B cell (primary cell): Measurements from ENCODE around the gene NAXD.
"Not testable (repeated sequence)": the region's sequence is repeated elsewhere in the genome, so short reads cannot be mapped to it uniquely, and the experiment has no call there.

ENCODE experiments used
- EZH2 ChIP-seq: IDR thresholded peaks from 2 replicates; pipeline ENCODE4 v1.6.1; 2012; ENCODE audit warnings: borderline replicate concordance, low read depth, mild to moderate bottlenecking, moderate library complexity, low read length; ENCODE audit not compliant: insufficient read depth, poor library complexity, severe bottlenecking
- TF ChIP-seq, protein P1 (sequence below): fragments of 200-600 bp; IDR thresholded peaks from one replicate; pipeline ENCODE4 v1.8.0; 2022; ENCODE audit warnings: antibody characterized with exemption, mild to moderate bottlenecking

DNA sequence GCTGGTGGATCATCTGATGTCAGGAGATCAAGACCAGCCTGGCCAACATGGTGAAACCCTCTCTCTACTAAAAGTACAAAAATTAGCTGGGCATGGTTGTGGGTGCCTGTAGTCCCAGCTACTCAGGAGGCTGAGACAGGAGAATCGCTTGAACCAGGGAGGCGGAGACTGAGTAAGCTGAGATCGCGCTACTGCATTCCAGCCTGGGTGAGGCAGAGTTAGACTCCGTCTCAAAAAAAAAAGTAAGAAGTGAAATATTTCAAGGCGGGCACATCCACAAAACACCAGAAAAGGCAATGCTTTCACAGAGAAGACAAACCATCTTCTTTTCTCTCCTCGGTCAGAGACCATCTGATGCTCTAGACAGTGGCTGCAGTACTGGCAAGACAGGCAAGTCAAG is 45.4 kb upstream of the NAXD start:
- TF ChIP-seq, protein P1, sequence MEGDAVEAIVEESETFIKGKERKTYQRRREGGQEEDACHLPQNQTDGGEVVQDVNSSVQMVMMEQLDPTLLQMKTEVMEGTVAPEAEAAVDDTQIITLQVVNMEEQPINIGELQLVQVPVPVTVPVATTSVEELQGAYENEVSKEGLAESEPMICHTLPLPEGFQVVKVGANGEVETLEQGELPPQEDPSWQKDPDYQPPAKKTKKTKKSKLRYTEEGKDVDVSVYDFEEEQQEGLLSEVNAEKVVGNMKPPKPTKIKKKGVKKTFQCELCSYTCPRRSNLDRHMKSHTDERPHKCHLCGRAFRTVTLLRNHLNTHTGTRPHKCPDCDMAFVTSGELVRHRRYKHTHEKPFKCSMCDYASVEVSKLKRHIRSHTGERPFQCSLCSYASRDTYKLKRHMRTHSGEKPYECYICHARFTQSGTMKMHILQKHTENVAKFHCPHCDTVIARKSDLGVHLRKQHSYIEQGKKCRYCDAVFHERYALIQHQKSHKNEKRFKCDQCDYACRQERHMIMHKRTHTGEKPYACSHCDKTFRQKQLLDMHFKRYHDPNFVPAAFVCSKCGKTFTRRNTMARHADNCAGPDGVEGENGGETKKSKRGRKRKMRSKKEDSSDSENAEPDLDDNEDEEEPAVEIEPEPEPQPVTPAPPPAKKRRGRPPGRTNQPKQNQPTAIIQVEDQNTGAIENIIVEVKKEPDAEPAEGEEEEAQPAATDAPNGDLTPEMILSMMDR, result not testable (repeated sequence)
- TF ChIP-seq EZH2, result not testable (repeated sequence)
